ENCODE measurements around the gene MMRN1.

DNA sequence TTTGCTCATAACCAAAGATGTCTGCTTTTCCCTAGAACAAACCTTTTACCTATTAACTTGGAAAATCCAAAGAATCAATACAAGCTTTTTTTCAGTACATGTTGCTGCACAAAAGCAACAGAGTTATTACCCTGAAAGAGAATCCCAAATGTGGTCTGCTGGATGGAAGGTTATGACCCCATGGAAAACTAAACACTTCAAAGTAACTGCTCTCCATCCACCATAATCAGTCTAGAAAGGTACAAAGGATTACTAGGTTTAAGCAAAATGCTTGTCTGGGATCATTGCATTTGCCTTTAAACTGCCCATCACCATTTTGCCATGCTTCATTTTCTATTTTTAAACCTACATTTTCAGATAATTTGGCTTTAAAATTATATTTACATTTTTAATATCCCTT lies 11.7 kb downstream of the MMRN1 start:
- TF ChIP-seq, protein P1, sequence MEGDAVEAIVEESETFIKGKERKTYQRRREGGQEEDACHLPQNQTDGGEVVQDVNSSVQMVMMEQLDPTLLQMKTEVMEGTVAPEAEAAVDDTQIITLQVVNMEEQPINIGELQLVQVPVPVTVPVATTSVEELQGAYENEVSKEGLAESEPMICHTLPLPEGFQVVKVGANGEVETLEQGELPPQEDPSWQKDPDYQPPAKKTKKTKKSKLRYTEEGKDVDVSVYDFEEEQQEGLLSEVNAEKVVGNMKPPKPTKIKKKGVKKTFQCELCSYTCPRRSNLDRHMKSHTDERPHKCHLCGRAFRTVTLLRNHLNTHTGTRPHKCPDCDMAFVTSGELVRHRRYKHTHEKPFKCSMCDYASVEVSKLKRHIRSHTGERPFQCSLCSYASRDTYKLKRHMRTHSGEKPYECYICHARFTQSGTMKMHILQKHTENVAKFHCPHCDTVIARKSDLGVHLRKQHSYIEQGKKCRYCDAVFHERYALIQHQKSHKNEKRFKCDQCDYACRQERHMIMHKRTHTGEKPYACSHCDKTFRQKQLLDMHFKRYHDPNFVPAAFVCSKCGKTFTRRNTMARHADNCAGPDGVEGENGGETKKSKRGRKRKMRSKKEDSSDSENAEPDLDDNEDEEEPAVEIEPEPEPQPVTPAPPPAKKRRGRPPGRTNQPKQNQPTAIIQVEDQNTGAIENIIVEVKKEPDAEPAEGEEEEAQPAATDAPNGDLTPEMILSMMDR (IDR thresholded peaks at IDR 0.05; ENCODE audit: insufficient read depth, low read depth, low read length), result no peak
- no peak for TF ChIP-seq EZH2 (IDR thresholded peaks at IDR 0.05; ENCODE audit: insufficient read depth, low read length)
